T-helper 17 cell (primary cell): ENCODE measurements around the gene DHX30. TPM values are rescaled to one million over a fixed set of nuclear protein-coding genes. Genes with fewer than 3 reads are reported as not detected.
A peak's percentile ranks its signal among the peaks of the same experiment; 100 is the strongest.
"Not testable (repeated sequence)": the region's sequence is repeated elsewhere in the genome, so short reads cannot be mapped to it uniquely, and the experiment has no call there.

Experiments
- ATAC-seq: fragments of 150-1000 bp; cut with Tn5 transposase; 2 replicates; pipeline ENCODE4 v1.10.0; 2021; ENCODE audit warnings: mild to moderate bottlenecking, moderate library complexity
- DNase-seq, 3 donors: peaks; one replicate each; pipeline versions ENCODE4 v3.0.0 to v3.0.0-alpha.2; 2020 to 2021
- H3K9me3 ChIP-seq: one replicate; pipeline ENCODE4 v1.7.0; 2013; ENCODE audit warnings: low read length, mild to moderate bottlenecking; ENCODE audit not compliant: control insufficient read depth, poor library complexity, severe bottlenecking
- H3K27ac Mint-ChIP-seq: one replicate; pipeline ENCODE4 v1.8.0; 2022; ENCODE audit warnings: mild to moderate bottlenecking, moderate library complexity, mixed read lengths
- H3K27me3 Mint-ChIP-seq: one replicate; pipeline ENCODE4 v1.8.0; 2022; ENCODE audit warnings: mixed read lengths
- H3K36me3 Mint-ChIP-seq: one replicate; pipeline ENCODE4 v1.8.0; 2022; ENCODE audit warnings: low read depth, mixed read lengths
- H3K4me1 Mint-ChIP-seq: one replicate; pipeline ENCODE4 v1.8.0; 2022; ENCODE audit warnings: mild to moderate bottlenecking, mixed read lengths
- H3K4me3 Mint-ChIP-seq: one replicate; pipeline ENCODE4 v1.8.0; 2022; ENCODE audit warnings: mild to moderate bottlenecking, moderate library complexity, mixed read lengths
- total RNA-seq, 4 donors: library from RNA in 2 of 4; stranded (reverse) in 2 of 4; gene quantifications; one replicate each; pipeline ENCODE4 v1.2.3 and lab custom pipeline; 2022 to 2026

The DHX30 gene
- total RNA-seq, 2 donors from 2014 or later: 66.8 to 74.2 TPM

DNA sequence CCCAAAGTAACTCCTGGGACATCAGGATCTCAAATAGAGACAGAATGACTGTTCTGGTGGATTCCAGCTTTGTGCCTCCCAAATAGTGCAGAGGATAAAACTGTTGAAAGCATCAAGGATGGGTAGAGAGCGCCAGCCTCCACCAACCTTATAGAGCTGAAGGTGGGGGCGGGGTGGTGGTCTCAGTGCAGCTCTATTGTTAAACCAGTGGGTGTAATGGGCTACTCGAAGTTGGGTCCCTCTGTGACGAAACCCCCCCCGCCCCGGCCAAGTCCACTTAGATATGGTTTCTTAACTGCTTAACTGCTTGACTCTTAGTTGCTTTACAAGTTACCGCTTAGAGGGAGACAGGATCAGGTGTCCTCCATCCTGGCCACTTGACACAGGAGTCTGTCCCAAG is 22.7 kb downstream of the DHX30 start:
- ATAC-seq (no peak), DNase-seq (no peak)
- Mint-ChIP-seq H3K4me1 (peaks cover 22% of the 10 kb centered on the region), H3K27ac (peak overlapping the region; percentile 91), H3K27me3 (no peaks in the 10 kb centered on the region), H3K4me3 (peak overlapping the region; percentile 91), H3K36me3 (no peaks in the 10 kb centered on the region)
- no peaks in the 10 kb centered on the region for H3K9me3 ChIP-seq

DNA sequence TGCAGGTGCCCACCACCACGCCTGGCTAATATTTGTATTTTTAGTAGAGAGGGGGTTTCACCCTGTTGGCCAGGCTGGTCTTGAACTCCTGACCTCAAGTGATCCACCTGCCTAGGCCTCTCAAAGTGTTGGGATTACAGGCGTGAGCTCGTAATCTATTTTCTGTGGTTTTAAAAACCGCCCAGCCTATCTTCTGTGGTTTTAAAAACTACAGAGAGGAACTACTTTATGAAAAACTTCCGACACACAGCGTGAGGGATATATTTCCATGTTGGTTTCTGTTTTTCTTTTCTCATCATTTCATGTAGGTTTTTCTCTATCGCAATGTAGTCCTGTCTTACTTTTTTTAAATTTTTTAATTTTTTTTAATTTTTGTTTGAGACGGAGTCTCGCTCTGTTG is 26.5 kb downstream of the DHX30 start:
- H3K9me3 ChIP-seq, DNase-seq, H3K36me3 Mint-ChIP-seq, H3K27ac Mint-ChIP-seq, ATAC-seq, H3K27me3 Mint-ChIP-seq, H3K4me3 Mint-ChIP-seq: not testable (repeated sequence)
- peaks cover 22% of the 10 kb centered on the region for H3K4me1 Mint-ChIP-seq

DNA sequence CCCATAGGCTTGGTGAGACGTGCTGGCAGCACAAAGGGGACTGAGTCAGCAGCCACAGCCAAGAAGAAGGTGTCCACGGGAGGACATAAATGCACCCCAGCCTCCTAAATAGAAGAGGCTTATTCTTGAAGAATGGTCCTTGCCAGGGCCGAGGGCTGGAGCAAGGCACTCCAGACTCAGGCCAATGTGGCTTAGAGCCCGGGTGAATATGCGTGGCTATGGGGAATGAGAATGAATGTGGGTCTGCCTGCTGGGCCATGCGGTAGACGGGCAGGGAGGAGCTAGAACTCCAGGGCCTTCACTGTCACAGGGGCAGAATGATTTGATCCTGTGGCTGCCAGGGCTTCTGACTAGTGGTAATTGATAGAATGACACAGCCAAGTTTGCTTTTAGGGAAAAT is 34.0 kb downstream of the DHX30 start:
- DNase-seq: no peak
- H3K9me3 ChIP-seq: no peaks in the 10 kb centered on the region
- no peaks in the 10 kb centered on the region for H3K27me3 Mint-ChIP-seq
- H3K27ac Mint-ChIP-seq: no peak overlapping the region
- ATAC-seq: no peak
- peaks cover 14% of the 10 kb centered on the region for H3K36me3 Mint-ChIP-seq
- peaks cover 14% of the 10 kb centered on the region for H3K4me1 Mint-ChIP-seq
- H3K4me3 Mint-ChIP-seq: no peak overlapping the region

DNA sequence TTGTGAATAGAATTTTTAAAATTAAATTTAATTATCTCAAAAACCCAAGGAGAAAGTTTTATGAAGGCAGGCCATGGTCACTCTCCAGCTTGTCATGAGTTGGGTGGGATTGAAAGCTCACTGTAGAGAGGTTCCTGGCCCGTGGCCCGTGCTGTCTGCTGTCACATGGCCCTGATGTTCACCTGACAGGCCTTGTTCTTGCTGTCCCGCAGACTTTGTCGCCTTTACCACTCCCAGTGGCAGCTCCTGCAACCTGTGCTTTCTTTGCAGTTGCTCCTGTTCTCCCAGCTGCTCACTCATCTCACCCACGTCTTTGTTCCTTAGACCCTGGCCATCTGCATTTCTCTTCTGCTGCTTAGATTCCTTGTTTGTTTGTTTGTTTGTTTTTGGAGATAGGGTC is 35.6 kb downstream of the DHX30 start:
- H3K9me3 ChIP-seq: no peaks in the 10 kb centered on the region
- Mint-ChIP-seq H3K4me3 (no peak overlapping the region), H3K27ac (peak overlapping the region; percentile 57), H3K36me3 (peaks cover 11% of the 10 kb centered on the region), H3K27me3 (no peaks in the 10 kb centered on the region), H3K4me1 (peaks cover 14% of the 10 kb centered on the region)
- no peak for ATAC-seq
- no peak for DNase-seq

DNA sequence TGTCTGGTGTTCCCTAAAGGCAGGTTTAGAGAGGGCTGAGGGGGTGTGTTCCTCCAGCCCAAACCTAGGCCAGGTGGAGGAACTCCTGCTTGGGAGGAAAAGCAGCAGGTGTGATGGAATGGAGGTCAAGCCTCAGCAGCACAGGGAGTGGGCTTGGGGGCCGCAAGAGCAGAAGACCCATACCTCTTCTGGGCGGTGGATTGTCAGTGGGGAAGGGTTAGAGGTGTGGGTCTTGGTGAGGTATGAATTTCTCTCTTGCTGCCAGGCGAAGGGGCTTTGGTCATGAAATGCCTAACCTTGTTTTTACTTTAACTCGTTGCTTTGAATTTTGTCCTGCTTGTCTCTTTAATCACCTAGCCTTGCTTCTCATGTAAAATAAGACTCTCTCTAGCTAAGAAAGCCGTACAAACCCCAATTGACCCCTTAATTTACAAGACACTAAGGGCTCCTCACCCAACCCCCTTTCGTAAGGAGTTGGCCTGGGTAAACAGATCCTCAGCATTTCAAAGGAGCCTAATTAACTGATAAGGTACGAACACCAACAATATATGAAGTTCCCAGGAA is 38.9 kb downstream of the DHX30 start:
- no peak for ATAC-seq
- no peak for DNase-seq
- no peaks in the 10 kb centered on the region for H3K9me3 ChIP-seq
- Mint-ChIP-seq H3K4me3 (no peak overlapping the region), H3K27ac (peak overlapping the region; percentile 37), H3K27me3 (no peaks in the 10 kb centered on the region), H3K4me1 (peaks cover 15% of the 10 kb centered on the region), H3K36me3 (peaks cover 11% of the 10 kb centered on the region)

DNA sequence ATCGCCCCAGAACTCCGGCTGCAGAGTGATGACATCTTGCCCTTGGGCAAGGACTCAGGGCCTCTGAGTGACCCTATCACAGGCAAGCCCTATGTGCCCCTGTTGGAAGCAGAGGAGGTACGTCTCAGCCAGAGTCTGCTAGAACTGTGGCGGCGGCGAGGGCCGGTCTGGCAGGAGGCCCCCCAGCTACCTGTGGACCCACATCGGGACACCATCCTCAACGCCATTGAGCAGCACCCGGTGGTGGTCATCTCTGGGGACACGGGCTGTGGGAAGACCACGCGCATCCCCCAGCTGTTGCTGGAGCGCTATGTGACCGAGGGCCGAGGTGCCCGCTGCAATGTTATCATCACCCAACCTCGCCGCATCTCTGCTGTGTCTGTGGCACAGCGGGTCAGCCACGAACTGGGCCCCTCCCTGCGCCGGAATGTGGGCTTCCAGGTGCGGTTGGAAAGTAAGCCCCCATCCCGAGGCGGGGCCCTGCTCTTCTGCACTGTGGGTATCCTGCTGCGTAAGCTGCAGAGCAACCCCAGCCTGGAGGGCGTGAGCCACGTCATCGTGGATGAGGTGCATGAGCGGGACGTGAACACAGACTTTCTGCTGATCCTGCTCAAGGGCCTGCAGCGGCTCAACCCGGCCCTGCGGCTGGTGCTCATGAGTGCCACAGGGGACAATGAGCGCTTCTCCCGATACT is 43.4 kb downstream of the DHX30 start:
- Mint-ChIP-seq H3K27ac (no peak overlapping the region), H3K4me1 (peaks cover 11% of the 10 kb centered on the region), H3K4me3 (no peak overlapping the region), H3K36me3 (peaks cover 7% of the 10 kb centered on the region), H3K27me3 (no peaks in the 10 kb centered on the region)
- ATAC-seq: no peak
- DNase-seq: no peak
- H3K9me3 ChIP-seq: no peaks in the 10 kb centered on the region

DNA sequence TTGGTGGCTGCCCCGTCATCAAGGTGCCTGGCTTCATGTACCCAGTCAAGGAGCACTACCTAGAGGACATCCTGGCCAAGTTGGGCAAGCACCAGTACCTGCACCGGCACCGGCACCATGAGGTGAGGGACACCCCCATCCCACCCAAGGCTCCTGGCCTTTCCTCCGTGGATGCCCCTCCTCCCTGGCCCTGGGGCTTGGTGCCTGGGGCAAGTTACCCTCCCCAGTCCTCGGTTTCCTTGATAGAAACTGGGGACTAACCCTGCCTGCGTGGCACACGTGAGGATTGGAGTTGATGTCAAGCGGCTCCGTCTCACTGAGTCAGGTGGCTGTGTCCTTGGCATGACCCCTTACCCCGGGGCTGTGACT is 43.9 kb downstream of the DHX30 start:
- Mint-ChIP-seq H3K27me3 (no peaks in the 10 kb centered on the region), H3K4me1 (peaks cover 11% of the 10 kb centered on the region), H3K36me3 (peaks cover 7% of the 10 kb centered on the region), H3K27ac (no peak overlapping the region), H3K4me3 (no peak overlapping the region)
- DNase-seq: no peak
- ATAC-seq: no peak
- H3K9me3 ChIP-seq: no peaks in the 10 kb centered on the region

DNA sequence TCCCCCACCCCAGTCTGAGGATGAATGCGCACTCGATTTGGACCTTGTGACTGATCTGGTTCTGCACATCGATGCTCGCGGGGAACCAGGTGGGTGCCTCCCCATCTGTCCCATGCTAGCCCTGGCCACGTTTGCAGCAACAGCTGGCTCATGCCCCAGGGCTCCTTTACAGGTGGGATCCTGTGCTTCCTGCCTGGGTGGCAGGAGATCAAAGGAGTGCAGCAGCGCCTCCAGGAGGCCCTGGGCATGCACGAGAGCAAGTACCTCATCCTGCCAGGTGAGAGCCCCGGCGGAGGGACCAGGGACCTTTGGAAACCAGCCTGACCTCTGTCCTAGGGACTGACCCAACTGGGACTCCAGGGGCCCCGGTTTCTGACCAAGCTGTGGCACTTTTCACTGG is 44.3 kb downstream of the DHX30 start:
- ATAC-seq (no peak), DNase-seq (no peak)
- Mint-ChIP-seq H3K27me3 (no peaks in the 10 kb centered on the region), H3K4me1 (peaks cover 11% of the 10 kb centered on the region), H3K36me3 (peaks cover 7% of the 10 kb centered on the region), H3K27ac (no peak overlapping the region), H3K4me3 (no peak overlapping the region)
- H3K9me3 ChIP-seq: no peaks in the 10 kb centered on the region

DNA sequence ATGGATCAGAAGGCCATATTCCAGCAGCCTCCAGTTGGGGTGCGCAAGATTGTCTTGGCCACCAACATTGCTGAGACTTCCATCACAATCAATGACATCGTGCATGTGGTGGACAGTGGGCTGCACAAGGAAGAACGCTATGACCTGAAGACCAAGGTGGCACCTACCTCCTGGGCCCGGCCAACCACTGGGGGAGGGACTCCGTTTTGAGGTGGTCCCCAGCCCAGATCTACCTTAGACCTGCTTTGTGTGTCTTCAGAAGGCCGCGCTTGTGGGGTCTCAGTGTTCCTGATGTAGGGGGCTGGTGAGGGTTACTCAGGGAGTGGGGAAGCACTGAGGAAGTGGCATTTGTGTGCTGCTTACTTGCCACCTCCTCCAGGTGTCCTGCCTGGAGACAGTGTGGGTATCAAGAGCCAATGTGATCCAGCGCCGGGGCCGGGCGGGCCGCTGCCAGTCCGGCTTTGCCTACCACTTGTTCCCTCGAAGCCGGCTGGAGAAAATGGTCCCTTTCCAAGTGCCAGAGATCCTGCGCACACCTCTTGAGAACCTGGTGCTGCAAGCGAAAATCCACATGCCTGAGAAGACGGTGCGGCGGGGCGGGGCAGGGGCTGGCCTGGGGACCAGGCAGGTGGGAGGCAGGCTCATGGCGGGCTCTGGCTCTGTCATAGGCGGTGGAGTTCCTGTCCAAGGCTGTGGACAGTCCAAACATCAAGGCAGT is 45.0 kb downstream of the DHX30 start:
- no peak for DNase-seq
- peaks cover 11% of the 10 kb centered on the region for H3K4me1 Mint-ChIP-seq
- H3K4me3 Mint-ChIP-seq: no peak overlapping the region
- H3K36me3 Mint-ChIP-seq: peaks cover 7% of the 10 kb centered on the region
- H3K9me3 ChIP-seq: no peaks in the 10 kb centered on the region
- ATAC-seq: no peak
- H3K27me3 Mint-ChIP-seq: no peaks in the 10 kb centered on the region
- H3K27ac Mint-ChIP-seq: no peak overlapping the region

DNA sequence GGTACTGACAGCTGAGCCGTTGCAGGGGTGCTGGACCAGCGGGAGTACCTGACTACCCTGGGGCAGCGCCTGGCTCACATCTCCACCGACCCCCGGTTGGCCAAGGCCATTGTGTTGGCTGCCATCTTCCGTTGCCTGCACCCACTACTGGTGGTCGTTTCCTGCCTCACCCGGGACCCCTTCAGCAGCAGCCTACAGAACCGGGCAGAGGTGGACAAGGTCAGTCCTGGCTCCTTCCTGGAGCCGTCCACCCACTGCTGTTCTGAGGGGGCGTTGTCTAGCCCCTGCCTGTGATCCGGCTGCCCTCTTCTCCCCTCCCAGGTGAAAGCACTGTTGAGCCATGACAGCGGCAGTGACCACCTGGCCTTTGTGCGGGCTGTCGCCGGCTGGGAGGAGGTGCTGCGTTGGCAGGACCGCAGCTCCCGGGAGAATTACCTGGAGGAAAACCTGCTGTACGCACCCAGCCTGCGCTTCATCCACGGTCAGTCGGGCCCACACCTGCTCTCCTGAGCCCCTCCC is 45.7 kb downstream of the DHX30 start:
- H3K4me1 Mint-ChIP-seq: peaks cover 11% of the 10 kb centered on the region
- DNase-seq (no peak), ATAC-seq (no peak)
- peaks cover 7% of the 10 kb centered on the region for H3K36me3 Mint-ChIP-seq
- no peaks in the 10 kb centered on the region for H3K27me3 Mint-ChIP-seq
- no peak overlapping the region for H3K4me3 Mint-ChIP-seq
- peak overlapping the region; percentile 72 for H3K27ac Mint-ChIP-seq
- H3K9me3 ChIP-seq: no peaks in the 10 kb centered on the region

DNA sequence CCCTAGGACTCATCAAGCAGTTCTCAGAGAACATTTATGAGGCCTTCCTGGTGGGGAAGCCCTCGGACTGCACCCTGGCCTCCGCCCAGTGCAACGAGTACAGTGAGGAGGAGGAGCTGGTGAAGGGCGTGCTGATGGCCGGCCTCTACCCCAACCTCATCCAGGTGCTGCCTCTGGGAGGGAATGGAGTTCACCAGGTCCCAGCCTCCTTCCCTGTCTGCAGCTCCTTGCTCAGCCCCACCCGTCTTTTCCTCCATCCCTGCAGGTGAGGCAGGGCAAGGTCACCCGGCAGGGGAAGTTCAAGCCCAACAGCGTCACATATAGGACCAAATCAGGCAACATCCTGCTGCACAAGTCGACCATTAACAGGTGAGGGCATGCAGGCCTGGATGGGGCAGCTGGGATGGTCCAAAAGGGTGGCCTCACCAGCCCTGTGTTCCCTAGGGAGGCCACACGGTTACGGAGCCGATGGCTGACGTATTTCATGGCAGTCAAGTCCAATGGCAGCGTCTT is 46.3 kb downstream of the DHX30 start:
- peak overlapping the region; percentile 72 for H3K27ac Mint-ChIP-seq
- ATAC-seq: no peak

DNA sequence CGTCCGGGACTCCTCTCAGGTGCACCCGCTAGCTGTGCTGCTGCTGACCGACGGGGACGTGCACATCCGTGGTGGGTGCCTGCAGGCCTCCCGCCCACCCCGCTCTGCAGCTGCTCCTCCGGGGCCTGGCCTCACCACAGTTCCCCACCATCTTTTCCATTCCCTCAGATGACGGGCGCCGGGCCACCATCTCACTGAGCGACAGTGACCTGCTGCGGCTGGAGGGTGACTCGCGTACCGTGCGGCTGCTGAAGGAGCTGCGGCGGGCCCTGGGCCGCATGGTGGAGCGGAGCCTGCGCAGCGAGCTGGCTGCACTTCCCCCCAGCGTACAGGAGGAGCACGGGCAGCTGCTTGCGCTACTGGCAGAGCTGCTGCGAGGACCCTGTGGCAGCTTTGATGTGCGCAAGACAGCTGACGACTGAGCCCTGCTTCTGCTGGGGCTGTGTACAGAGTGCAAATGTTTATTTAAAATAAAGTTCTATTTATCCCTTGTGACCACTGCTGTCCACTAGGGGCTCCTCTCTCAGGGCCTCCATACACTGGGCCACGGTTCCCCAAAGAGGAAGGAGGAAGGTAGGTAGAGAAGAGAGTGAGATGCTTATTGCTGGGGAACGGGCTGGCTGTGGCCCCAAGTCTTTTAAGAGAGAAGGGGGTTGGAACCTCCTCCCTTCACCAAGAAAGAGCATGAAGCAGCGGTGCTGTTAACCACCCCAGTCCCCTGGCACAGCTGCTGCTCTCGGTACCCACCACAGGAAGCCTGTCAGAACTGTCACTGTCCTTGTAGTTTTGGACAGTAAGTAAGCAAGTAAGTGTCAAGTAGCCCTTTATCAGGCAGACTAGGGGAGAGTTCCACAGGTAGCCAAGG is 47.0 kb downstream of the DHX30 start:
- ATAC-seq (no peak), DNase-seq (no peak)
- H3K27me3 Mint-ChIP-seq: no peaks in the 10 kb centered on the region
- no peaks in the 10 kb centered on the region for H3K9me3 ChIP-seq
- peak overlapping the region; percentile 43 for H3K4me3 Mint-ChIP-seq
- no peaks in the 10 kb centered on the region for H3K36me3 Mint-ChIP-seq
- H3K27ac Mint-ChIP-seq: peak overlapping the region; percentile 91
- peaks cover 3% of the 10 kb centered on the region for H3K4me1 Mint-ChIP-seq

More for the DNA sequence above, 46.3 kb downstream of the DHX30 start:
- DNase-seq: no peak
- H3K4me1 Mint-ChIP-seq: peaks cover 6% of the 10 kb centered on the region
- no peak overlapping the region for H3K4me3 Mint-ChIP-seq
- H3K9me3 ChIP-seq: no peaks in the 10 kb centered on the region
- no peaks in the 10 kb centered on the region for H3K27me3 Mint-ChIP-seq
- H3K36me3 Mint-ChIP-seq: peaks cover 2% of the 10 kb centered on the region
